ENCODE data around the gene PTPN1. TPM values are rescaled to one million over a fixed set of nuclear protein-coding genes. Genes with fewer than 3 reads are reported as not detected.

The PTPN1 gene
- polyA plus RNA-seq, 1 of the 3 experiments (the other 2 are of a cell fraction): 23.6 TPM

GRCh38 chr20:50523552-50524167 is 13.5 kb downstream of the PTPN1 start:
- Histone ChIP-seq H3K9me2 (no peaks in the 10 kb centered on the region), H3K4me2 (no peak overlapping the region), H4K20me1 (ENCODE audit: insufficient read depth) (peaks cover 54% of the 10 kb centered on the region), H3K9ac (no peak overlapping the region), H3K79me2 (ENCODE audit: insufficient read depth) (peaks cover 100% of the 10 kb centered on the region), H3F3A (replicated peaks; ENCODE audit: insufficient read depth) (peaks cover 5% of the 10 kb centered on the region), H3K4me3 (ENCODE audit: low read depth in 2 of 2, low read length in 1 of 2) (no peak overlapping the region), H2AFZ (ENCODE audit: low read depth) (no peak overlapping the region), H3K9me3 (no peaks in the 10 kb centered on the region), H3K27me3 (ENCODE audit: insufficient read depth) (no peaks in the 10 kb centered on the region), H3K36me3 (replicated peaks in 1 of 2; ENCODE audit: control insufficient read depth in 1 of 2, insufficient read depth in 2 of 2, low read length in 1 of 2) (no peaks in the 10 kb centered on the region), H3K27ac (ENCODE audit: low read depth in 2 of 2, low read length in 1 of 2) (no peak overlapping the region), H3K4me1 (ENCODE audit: control insufficient read depth in 1 of 2, insufficient read depth in 2 of 2, low read depth in 1 of 2, low read length in 1 of 2) (peaks cover 6 to 34% of the 10 kb centered on the region in 2 experiments)
- 85% methylated on average over 3 of the region's 3 CpGs for WGBS (ENCODE audit: low lambda C conversion rate)
- ChIA-PET CTCF (interaction anchor here (1.0 to 1.3 kb wide), 4 partner anchors 13 to 51 kb away, joined by 3 to 5 read pairs (median 3); no protein-coding TSS in a partner anchor), POLR2A (no interaction called here)
- no peak for DNase-seq
- TF ChIP-seq PBX3 (IDR thresholded peaks at IDR 0.05) (no peak), GATA2 (CRISPR knock-in tag; IDR thresholded peaks at IDR 0.05) (no peak)

- H4K20me1 ChIP-seq (ENCODE audit: insufficient read depth): peaks cover 50% of the 10 kb centered on the region
- ChIA-PET POLR2A (no interaction called here), CTCF (interaction anchor here (1.2 to 2.1 kb wide), 7 partner anchors 9 to 547 kb away, joined by 3 to 6 read pairs (median 4); no protein-coding TSS in a partner anchor)
These were observed 15.5 kb downstream of the PTPN1 start for GRCh38 chr20:50525681-50526080.

DNA sequence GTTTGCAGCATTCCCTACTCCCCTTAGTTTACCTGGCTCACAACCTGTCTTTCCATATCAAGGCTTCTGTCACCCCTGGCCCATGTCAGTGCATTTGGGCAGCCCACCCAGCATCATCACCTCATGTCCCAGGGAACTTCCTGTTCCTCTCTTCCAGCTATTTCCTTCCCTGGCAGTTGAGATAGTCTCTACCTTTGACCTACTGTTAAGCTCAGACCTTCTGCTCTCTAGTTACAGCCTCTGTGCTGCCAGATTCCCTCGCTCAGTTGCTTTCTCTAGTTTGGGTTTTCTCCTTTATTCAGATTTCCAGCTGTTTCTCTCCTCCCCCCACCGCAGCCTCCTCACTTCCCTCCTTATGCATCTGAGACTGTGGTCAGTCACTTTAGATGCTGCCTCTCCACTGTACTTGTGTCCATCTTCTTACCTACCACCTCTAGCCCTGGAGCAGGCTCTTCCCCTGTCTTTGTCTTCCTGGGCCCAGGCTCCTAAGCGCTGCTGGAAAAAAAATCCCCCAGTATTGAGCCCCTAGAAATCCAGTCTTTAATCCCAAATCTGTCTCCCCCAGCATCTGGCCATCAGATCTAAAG is 16.3 kb downstream of the PTPN1 start:
- no peaks in the 10 kb centered on the region for H3K9me2 ChIP-seq
- peaks cover 46% of the 10 kb centered on the region for H4K20me1 ChIP-seq (ENCODE audit: insufficient read depth)
- peaks cover 17% of the 10 kb centered on the region for H3F3A ChIP-seq (replicated peaks; ENCODE audit: insufficient read depth)
- H3K4me2 ChIP-seq: no peak overlapping the region
- 97% methylated on average over 3 of the region's 3 CpGs for WGBS (ENCODE audit: low lambda C conversion rate)
- peaks cover 3 to 21% of the 10 kb centered on the region in 2 experiments; a peak in 3 of 4 replicates for H3K4me1 ChIP-seq (ENCODE audit: control insufficient read depth in 1 of 2, insufficient read depth in 2 of 2, low read depth in 1 of 2, low read length in 1 of 2)
- no peak overlapping the region for H3K27ac ChIP-seq (ENCODE audit: low read depth in 2 of 2, low read length in 1 of 2)
- ChIA-PET CTCF (interaction anchor here (0.9 to 2.1 kb wide), 8 partner anchors 9 to 548 kb away, joined by 3 to 6 read pairs (median 4); no protein-coding TSS in a partner anchor), POLR2A (no interaction called here)
- H3K9me3 ChIP-seq: no peaks in the 10 kb centered on the region
- no peak overlapping the region for H3K4me3 ChIP-seq (ENCODE audit: low read depth in 2 of 2, low read length in 1 of 2)
- no peak for DNase-seq
- peaks cover 100% of the 10 kb centered on the region for H3K79me2 ChIP-seq (ENCODE audit: insufficient read depth)
- no peaks in the 10 kb centered on the region for H3K36me3 ChIP-seq (replicated peaks in 1 of 2; ENCODE audit: control insufficient read depth in 1 of 2, insufficient read depth in 2 of 2, low read length in 1 of 2)
- no peaks in the 10 kb centered on the region for H3K27me3 ChIP-seq (ENCODE audit: insufficient read depth)
- no peak overlapping the region for H3K9ac ChIP-seq
- H2AFZ ChIP-seq (ENCODE audit: low read depth): no peak overlapping the region
- TF ChIP-seq USF2 (IDR thresholded peaks at IDR 0.05; ENCODE audit: borderline replicate concordance, low read depth, low read length) (no peak), EP300 (IDR thresholded peaks at IDR 0.05; ENCODE audit: borderline replicate concordance in 1 of 2, low read depth in 1 of 2, low read length in 1 of 2) (no peak), PBX3 (IDR thresholded peaks at IDR 0.05) (no peak), ZBTB33 (IDR thresholded peaks at IDR 0.05; ENCODE audit: borderline replicate concordance, low read depth) (no peak)

More at GRCh38 chr20:50525681-50526080, 15.5 kb downstream of the PTPN1 start:
- H3K4me1 ChIP-seq (ENCODE audit: control insufficient read depth in 1 of 2, insufficient read depth in 2 of 2, low read depth in 1 of 2, low read length in 1 of 2): peaks cover 6 to 28% of the 10 kb centered on the region in 2 experiments
- H3K4me2 ChIP-seq: no peak overlapping the region
- no peaks in the 10 kb centered on the region for H3K9me3 ChIP-seq
- peaks cover 17% of the 10 kb centered on the region for H3F3A ChIP-seq (replicated peaks; ENCODE audit: insufficient read depth)
- no peak overlapping the region for H3K27ac ChIP-seq (ENCODE audit: low read depth in 2 of 2, low read length in 1 of 2)
- H3K4me3 ChIP-seq (ENCODE audit: low read depth in 2 of 2, low read length in 1 of 2): no peak overlapping the region
- no peaks in the 10 kb centered on the region for H3K9me2 ChIP-seq
- no peaks in the 10 kb centered on the region for H3K36me3 ChIP-seq (replicated peaks in 1 of 2; ENCODE audit: control insufficient read depth in 1 of 2, insufficient read depth in 2 of 2, low read length in 1 of 2)
- no peak overlapping the region for H2AFZ ChIP-seq (ENCODE audit: low read depth)
- TF ChIP-seq, protein P1, sequence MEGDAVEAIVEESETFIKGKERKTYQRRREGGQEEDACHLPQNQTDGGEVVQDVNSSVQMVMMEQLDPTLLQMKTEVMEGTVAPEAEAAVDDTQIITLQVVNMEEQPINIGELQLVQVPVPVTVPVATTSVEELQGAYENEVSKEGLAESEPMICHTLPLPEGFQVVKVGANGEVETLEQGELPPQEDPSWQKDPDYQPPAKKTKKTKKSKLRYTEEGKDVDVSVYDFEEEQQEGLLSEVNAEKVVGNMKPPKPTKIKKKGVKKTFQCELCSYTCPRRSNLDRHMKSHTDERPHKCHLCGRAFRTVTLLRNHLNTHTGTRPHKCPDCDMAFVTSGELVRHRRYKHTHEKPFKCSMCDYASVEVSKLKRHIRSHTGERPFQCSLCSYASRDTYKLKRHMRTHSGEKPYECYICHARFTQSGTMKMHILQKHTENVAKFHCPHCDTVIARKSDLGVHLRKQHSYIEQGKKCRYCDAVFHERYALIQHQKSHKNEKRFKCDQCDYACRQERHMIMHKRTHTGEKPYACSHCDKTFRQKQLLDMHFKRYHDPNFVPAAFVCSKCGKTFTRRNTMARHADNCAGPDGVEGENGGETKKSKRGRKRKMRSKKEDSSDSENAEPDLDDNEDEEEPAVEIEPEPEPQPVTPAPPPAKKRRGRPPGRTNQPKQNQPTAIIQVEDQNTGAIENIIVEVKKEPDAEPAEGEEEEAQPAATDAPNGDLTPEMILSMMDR (IDR thresholded peaks at IDR 0.05): no peak
- TF ChIP-seq POLR2AphosphoS5 (IDR thresholded peaks at IDR 0.05; ENCODE audit: low read depth, low read length): no peak
- 95% methylated on average over 4 of the region's 4 CpGs for WGBS (ENCODE audit: low lambda C conversion rate)
- no peak for DNase-seq
- no peaks in the 10 kb centered on the region for H3K27me3 ChIP-seq (ENCODE audit: insufficient read depth)
- no peak overlapping the region for H3K9ac ChIP-seq
- peaks cover 100% of the 10 kb centered on the region for H3K79me2 ChIP-seq (ENCODE audit: insufficient read depth)
